ENCODE measurements around the gene RDH5. TPM values are rescaled to one million over a fixed set of nuclear protein-coding genes. Genes with fewer than 3 reads are reported as not detected.
A peak's percentile ranks its signal among the peaks of the same experiment; 100 is the strongest.

RDH5 gene
- total RNA-seq, 1 donor from 2014 or later: 11.1 TPM

DNA sequence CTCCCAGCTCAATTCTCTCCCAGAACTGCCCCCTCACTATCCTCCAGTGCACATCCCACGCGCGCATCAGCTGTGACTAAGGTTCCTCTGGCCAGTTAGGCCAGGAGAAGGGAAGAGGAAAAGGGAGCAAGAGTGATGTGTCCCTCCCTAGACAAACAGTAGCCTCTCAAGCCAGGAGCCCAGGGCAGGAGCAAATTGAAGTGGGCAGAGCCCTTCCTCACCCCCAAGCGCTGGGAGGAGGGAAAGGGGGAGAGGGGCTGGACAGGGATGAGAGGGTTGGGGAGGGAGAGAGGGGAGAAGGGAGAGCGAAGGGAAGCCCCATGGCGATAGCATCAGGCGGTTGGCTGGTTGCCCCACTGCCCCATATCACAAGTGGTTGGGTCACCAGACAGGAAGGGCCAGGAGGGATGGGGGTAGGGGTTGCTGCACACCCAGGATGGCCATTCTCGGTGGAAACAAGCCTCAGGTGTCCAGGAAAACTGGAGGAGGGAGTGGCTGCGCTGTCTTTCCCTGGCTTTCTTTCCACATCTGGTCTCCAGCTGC lies 7.5 kb downstream of the RDH5 start:
- Histone ChIP-seq H3K36me3 (peaks cover 48% of the 10 kb centered on the region), H3K9me3 (no peaks in the 10 kb centered on the region), H3K27me3 (ENCODE audit: low read depth) (no peaks in the 10 kb centered on the region), H3K4me3 (peak overlapping the region; percentile 77), H3K4me1 (peaks cover 48% of the 10 kb centered on the region), H3K27ac (peak overlapping the region; percentile 98)
- intact Hi-C loops (cut with DNase I): no loop called here
- peak; percentile 25 to 29 for ATAC-seq
- peak; percentile 85 for DNase-seq
- TF ChIP-seq, protein P1, sequence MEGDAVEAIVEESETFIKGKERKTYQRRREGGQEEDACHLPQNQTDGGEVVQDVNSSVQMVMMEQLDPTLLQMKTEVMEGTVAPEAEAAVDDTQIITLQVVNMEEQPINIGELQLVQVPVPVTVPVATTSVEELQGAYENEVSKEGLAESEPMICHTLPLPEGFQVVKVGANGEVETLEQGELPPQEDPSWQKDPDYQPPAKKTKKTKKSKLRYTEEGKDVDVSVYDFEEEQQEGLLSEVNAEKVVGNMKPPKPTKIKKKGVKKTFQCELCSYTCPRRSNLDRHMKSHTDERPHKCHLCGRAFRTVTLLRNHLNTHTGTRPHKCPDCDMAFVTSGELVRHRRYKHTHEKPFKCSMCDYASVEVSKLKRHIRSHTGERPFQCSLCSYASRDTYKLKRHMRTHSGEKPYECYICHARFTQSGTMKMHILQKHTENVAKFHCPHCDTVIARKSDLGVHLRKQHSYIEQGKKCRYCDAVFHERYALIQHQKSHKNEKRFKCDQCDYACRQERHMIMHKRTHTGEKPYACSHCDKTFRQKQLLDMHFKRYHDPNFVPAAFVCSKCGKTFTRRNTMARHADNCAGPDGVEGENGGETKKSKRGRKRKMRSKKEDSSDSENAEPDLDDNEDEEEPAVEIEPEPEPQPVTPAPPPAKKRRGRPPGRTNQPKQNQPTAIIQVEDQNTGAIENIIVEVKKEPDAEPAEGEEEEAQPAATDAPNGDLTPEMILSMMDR (IDR thresholded peaks at IDR 0.05): no peak

DNA sequence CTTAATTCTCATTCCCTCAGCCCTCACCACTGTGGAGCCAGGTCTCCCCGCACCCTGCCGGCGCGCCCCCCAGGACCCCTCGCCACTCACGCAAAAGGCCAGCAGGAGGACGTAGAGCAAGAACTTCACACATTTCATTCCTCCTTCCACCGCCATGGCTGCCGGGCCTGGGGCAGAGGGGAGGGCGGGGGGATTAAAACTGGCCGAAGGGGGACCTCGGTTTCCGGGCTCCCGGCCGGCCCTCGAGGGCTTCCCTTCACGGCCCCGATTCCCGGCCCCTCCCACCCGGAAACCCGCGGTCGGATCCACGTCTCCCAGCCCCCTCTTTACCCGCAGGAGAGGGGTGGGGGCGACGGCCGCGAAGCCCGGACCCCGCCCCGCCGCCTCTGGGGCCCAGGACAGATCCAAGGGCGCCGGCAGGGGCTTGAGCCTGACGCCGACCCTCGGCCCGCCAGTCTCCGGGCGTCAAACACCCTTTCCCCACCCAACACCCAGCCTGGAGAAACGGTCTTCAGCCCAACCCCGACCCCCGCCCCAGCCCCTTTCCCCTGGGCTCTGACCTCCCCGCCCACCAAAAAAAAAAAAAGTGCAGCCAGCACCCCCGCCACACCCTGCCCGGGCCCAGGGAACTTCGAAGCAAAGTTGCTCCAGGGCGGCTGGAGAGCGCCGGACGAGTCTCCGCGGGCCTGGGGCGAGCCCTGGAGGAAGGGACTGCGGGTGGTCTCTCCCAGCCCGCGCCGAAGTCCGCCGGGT lies 8.2 kb downstream of the RDH5 start:
- peak; percentile 89 for DNase-seq
- H3K36me3 ChIP-seq: peaks cover 41% of the 10 kb centered on the region
- peaks cover 48% of the 10 kb centered on the region for H3K4me1 ChIP-seq
- intact Hi-C loops (cut with DNase I): no loop called here
- no peaks in the 10 kb centered on the region for H3K27me3 ChIP-seq (ENCODE audit: low read depth)
- H3K4me3 ChIP-seq: peak overlapping the region; percentile 77
- TF ChIP-seq, protein P1 (IDR thresholded peaks at IDR 0.05): no peak
- H3K9me3 ChIP-seq: no peaks in the 10 kb centered on the region
- peak; percentile 73 to 74 for ATAC-seq
- peak overlapping the region; percentile 98 for H3K27ac ChIP-seq

DNA sequence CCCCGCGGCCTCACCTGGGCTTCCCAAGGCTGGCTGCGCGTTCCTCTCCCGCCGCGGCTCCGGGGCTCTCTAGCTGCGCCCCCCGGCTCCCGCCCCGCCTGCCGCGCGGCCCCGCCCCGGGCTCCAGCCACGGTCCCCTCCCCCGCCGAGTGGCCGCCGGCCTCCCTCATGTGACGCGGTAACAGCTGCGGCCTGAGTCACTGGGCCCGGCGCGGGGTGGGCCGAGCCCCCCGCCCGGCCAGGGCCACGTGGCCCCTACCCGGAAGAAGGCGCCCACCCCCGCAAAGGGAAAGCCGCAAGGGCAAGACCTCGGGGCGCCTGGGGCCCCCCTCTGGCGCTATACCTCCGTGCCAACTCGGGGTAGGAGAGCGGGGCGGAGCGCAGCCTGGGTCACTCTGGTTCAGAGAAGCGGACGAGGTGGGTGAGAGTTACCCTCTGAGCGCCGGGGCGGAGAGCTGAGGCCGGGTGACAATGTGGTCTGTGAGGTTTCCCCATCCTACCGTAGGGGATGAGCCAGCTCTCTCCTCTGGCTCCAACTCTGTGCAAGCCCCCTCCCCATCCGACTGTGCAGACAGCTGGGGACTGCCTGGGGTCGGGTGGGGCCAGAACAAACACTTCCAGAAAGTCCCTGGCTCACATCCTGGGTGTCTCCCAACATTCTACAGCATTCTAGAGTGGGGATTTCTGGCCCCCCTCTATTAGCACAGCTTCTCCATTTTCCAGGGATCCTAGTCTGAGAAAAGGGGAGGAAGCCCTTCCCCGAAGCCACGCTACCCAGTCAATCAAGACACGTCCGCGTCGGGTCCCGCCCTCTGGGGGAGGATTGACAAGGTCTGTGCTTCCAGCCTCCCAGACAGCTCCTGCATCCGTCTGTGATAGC lies 9.0 kb downstream of the RDH5 start, which contains the start of gene CD63:
Gene CD63 (minus strand): TSS at position 71 of the 880 bp plus-strand sequence. CDS start 668 bp downstream, outside the sequence.
- TF ChIP-seq, protein P1 (IDR thresholded peaks at IDR 0.05): no peak
- H3K4me3 ChIP-seq: peak within 1 kb of the TSS; percentile 77
- intact Hi-C loops (cut with DNase I): no loop called here
- ATAC-seq: peak; percentile 90 to 92
- H3K27me3 ChIP-seq (ENCODE audit: low read depth): no peaks in the 10 kb centered on the region
- no peaks in the 10 kb centered on the region for H3K9me3 ChIP-seq
- peak; percentile 94 for DNase-seq
- H3K27ac ChIP-seq: peak within 1 kb of the TSS; percentile 98
- H3K36me3 ChIP-seq: peaks cover 33% of the 10 kb centered on the region
- H3K4me1 ChIP-seq: peaks cover 48% of the 10 kb centered on the region

DNA sequence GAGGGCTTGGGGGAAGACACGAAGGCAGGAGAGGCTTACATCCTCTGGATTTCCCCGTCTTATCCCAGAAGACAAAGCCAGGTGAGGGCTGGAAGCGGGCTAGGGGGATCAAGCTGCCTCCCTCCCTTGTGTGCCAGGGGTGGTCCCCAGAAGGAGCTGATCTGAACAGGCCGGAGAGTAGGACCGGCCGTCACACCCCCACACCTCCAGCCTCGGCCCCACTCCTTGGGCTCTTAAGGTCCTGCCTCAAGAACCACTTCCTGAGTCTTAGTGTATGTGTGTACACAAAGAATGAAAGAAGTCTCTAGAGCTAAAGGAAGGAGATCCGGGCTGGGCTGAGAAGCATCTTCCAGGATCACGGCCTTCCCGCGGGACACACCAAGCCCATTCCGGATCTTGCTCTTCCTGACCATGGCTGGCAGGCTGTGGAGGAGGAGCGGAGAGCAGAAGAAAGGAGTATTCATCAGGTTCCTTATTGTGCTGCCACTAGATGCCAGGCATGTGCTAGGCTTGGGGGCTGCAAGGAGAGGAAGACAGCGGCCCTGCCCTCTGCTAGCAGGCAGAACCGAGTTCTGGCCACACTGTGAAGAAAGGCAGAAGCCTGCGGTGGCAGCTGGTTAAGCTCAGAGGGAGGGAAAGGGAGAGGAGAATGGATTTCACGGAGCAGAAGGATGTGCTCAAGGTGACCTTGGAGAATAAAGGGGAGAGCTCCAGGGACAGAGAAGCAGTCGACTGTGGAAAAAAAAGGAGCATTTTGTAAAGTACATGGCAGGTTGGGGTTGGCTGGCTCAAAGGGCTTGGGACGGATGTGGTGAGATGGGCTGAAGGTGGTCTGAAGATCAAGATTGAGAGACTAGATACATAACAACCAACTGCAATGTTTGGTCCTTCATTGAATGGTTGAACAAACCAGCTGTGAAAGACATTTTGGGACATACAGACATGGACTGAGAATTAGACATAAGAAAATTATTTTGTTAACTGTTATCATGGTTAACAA lies 9.9 kb downstream of the RDH5 start:
- ATAC-seq (peak; percentile 55 to 62), DNase-seq (peak; percentile 73)
- no peaks in the 10 kb centered on the region for H3K9me3 ChIP-seq
- TF ChIP-seq, protein P1 (IDR thresholded peaks at IDR 0.05): no peak
- H3K4me3 ChIP-seq: peak overlapping the region; percentile 77
- peak overlapping the region; percentile 98 for H3K27ac ChIP-seq
- no peaks in the 10 kb centered on the region for H3K27me3 ChIP-seq (ENCODE audit: low read depth)
- H3K36me3 ChIP-seq: peaks cover 24% of the 10 kb centered on the region
- intact Hi-C loops (cut with DNase I): no loop called here
- H3K4me1 ChIP-seq: peaks cover 43% of the 10 kb centered on the region

Data from lower lobe of right lung (tissue), 2 donors.